ENCODE results near the gene AHCYL1. TPM values are rescaled to one million over a fixed set of nuclear protein-coding genes. Genes with fewer than 3 reads are reported as not detected.
A peak's percentile ranks its signal among the peaks of the same experiment; 100 is the strongest.

Gene AHCYL1
- total and polyA plus RNA-seq, 10 of the 15 experiments (the other 5 are each of a cell fraction or from before 2014, with no cell fraction given): 24.7 to 73.6 (median 46.8) TPM

GRCh38 chr1:110035236-110035752, 50.7 kb downstream of the AHCYL1 start:
- FAIRE-seq: no peak
- Histone ChIP-seq H3K9me3 (replicated peaks; ENCODE audit: control insufficient read depth, insufficient read depth, low read length) (no peaks in the 10 kb centered on the region), H2AFZ (ENCODE audit: control insufficient read depth, low read depth, low read length) (peak overlapping the region; percentile 92), H3K27ac (ENCODE audit: control insufficient read depth, insufficient read depth) (peak overlapping the region; percentile 84), H3K9ac (ENCODE audit: control insufficient read depth, insufficient read depth, low read length) (peak overlapping the region; percentile 96), H3K27me3 (replicated peaks in 1 of 2; ENCODE audit: control insufficient read depth in 2 of 2, insufficient read depth in 2 of 2, low read length in 1 of 2) (no peaks in the 10 kb centered on the region), H4K20me1 (ENCODE audit: control insufficient read depth, insufficient read depth) (no peaks in the 10 kb centered on the region; the same call in 1 of the 2 replicates), H3K79me2 (ENCODE audit: control insufficient read depth, insufficient read depth, low read length) (peaks cover 20% of the 10 kb centered on the region), H3K4me2 (ENCODE audit: control insufficient read depth, insufficient read depth) (peak overlapping the region; percentile 99), H3K4me3 (peak overlapping the region; percentile 90), H3K36me3 (ENCODE audit: control insufficient read depth in 2 of 2, insufficient read depth in 2 of 2, low read length in 1 of 2) (peaks cover 6 to 18% of the 10 kb centered on the region in 2 experiments), H3K4me1 (ENCODE audit: control insufficient read depth, insufficient read depth, low read length) (peaks cover 19% of the 10 kb centered on the region)
- RAD21 ChIA-PET (ENCODE audit: unreplicated experiment): interaction anchor here (0.7 to 2.1 kb wide), 6 partner anchors 24 to 487 kb away, joined by 3 to 10 read pairs (median 3); partner anchors contain the start of genes AHCYL1 and GNAI3
- POLR2A ChIA-PET: interaction anchor here (0.7 to 1.8 kb wide), 5 partner anchors 10 to 50 kb away, joined by 3 to 9 read pairs (median 5); partner anchors contain the start of gene AHCYL1
- CTCF ChIA-PET: interaction anchor here (0.9 to 2.7 kb wide), 16 partner anchors 10 to 300 kb away, joined by 3 to 21 read pairs (median 4); partner anchors contain the start of gene AHCYL1
- TF ChIP-seq CBX5 (IDR thresholded peaks at IDR 0.05; ENCODE audit: low read depth) (no peak), BCL11A (IDR thresholded peaks at IDR 0.05; ENCODE audit: low read depth, low read length) (no peak), ZNF274 (IDR thresholded peaks at IDR 0.05; ENCODE audit: insufficient read depth, insufficient read length) (no peak), SP1 (IDR thresholded peaks at IDR 0.05; ENCODE audit: low read depth, low read length) (no peak), TAF1 (IDR thresholded peaks at IDR 0.05; ENCODE audit: borderline replicate concordance, low read depth, low read length) (no peak), BHLHE40 (IDR thresholded peaks at IDR 0.05; ENCODE audit: borderline replicate concordance in 1 of 2, low read depth in 2 of 2, low read length in 1 of 2) (0 out of 4 replicates have a peak, but pooled peaks of 1 of the 2 experiments have one; percentile 9), DPF2 (IDR thresholded peaks at IDR 0.05) (no peak), SMAD5 (IDR thresholded peaks at IDR 0.05; ENCODE audit: low read depth) (no peak), ATF2 (IDR thresholded peaks at IDR 0.05; ENCODE audit: low read length) (no peak), FOS (IDR thresholded peaks at IDR 0.05; ENCODE audit: borderline replicate concordance, extremely low read depth, insufficient read length) (no peak), LARP7 (IDR thresholded peaks at IDR 0.05) (no peak), ATF7 (IDR thresholded peaks at IDR 0.05; ENCODE audit: low read depth) (no peak), CHD1 (IDR thresholded peaks at IDR 0.05; ENCODE audit: low read depth, low read length) (no peak), MXI1 (IDR thresholded peaks at IDR 0.05; ENCODE audit: low read depth, low read length) (peak; percentile 26; the same call in 1 of the 2 replicates), SMAD1 (IDR thresholded peaks at IDR 0.05; ENCODE audit: low read depth, partially characterized antibody) (no peak)
- TF ChIP-seq, protein P1, sequence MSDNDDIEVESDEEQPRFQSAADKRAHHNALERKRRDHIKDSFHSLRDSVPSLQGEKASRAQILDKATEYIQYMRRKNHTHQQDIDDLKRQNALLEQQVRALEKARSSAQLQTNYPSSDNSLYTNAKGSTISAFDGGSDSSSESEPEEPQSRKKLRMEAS (IDR thresholded peaks at IDR 0.05; ENCODE audit: low read depth, low read length): no peak
- WGBS (ENCODE audit: insufficient coverage, insufficient replicate concordance, low lambda C conversion rate, missing lambda C conversion rate): 13% methylated on average over 16 of the region's 16 CpGs
- intact Hi-C loops (cut with micrococcal nuclease; ENCODE audit: unreplicated experiment): no loop called here
- ATAC-seq: peak; percentile 48; the same call in 2 of the 3 replicates
- no TSS peak for BruUV-seq (replicated peaks)
- SMC1A ChIA-PET (ENCODE audit: uncharacterized antibody, unreplicated experiment): interaction anchor here (1.0 to 2.4 kb wide), 3 partner anchors 23 to 374 kb away, joined by 3 to 15 read pairs (median 6); partner anchors contain the start of gene AHCYL1
- in situ Hi-C loops (cut with MboI): no loop called here
- no peak for DNase-seq (ENCODE audit: low read depth, low spot score)

All from GM12878 (cell line).